GM19328 (cell line): ENCODE results near the gene MSGN1.
A peak's percentile ranks its signal among the peaks of the same experiment; 100 is the strongest.
"Not testable (repeated sequence)": the region's sequence is repeated elsewhere in the genome, so short reads cannot be mapped to it uniquely, and the experiment has no call there.

ENCODE experiments used
- ATAC-seq: cut with Tn5 transposase; IDR thresholded peaks from one replicate; pipeline ENCODE4 v1.9.1; 2021; ENCODE audit warnings: mild to moderate bottlenecking, moderate library complexity; ENCODE audit not compliant: unreplicated experiment

The MSGN1 gene

GRCh38 chr2:17805166-17805565, 11.1 kb upstream of the MSGN1 start:
- ATAC-seq = peak; percentile 31

GRCh38 chr2:17805717-17806363, 10.4 kb upstream of the MSGN1 start:
- no peak for ATAC-seq

- peak; percentile 40 for ATAC-seq
Observed at GRCh38 chr2:17813010-17813741, 3.1 kb upstream of the MSGN1 start.

GRCh38 chr2:17813742-17814473, 2.4 kb upstream of the MSGN1 start:
- peak; percentile 88 for ATAC-seq

GRCh38 chr2:17814601-17815000, 1.7 kb upstream of the MSGN1 start:
- ATAC-seq = no peak

GRCh38 chr2:17815468-17816184, 634 bp upstream of the MSGN1 start:
- ATAC-seq = no peak

GRCh38 chr2:17818235-17818815, 2.1 kb downstream of the MSGN1 start:
- ATAC-seq = no peak

GRCh38 chr2:17821080-17821479, 4.8 kb downstream of the MSGN1 start:
- ATAC-seq = no peak

GRCh38 chr2:17821535-17822444, 5.5 kb downstream of the MSGN1 start:
- ATAC-seq = peak; percentile 57

GRCh38 chr2:17822445-17823117, 6.3 kb downstream of the MSGN1 start:
- peak; percentile 47 for ATAC-seq

GRCh38 chr2:17823646-17824045, 7.4 kb downstream of the MSGN1 start:
- ATAC-seq = not testable (repeated sequence)

- ATAC-seq = no peak
Observed at GRCh38 chr2:17827316-17827715, 11.1 kb downstream of the MSGN1 start.

- no peak for ATAC-seq
Observed at GRCh38 chr2:17827785-17828184, 11.5 kb downstream of the MSGN1 start.

GRCh38 chr2:17830053-17831034, 14.1 kb downstream of the MSGN1 start:
- ATAC-seq = peak; percentile 79

- ATAC-seq = no peak
Observed at GRCh38 chr2:17835516-17835915, 19.3 kb downstream of the MSGN1 start.

GRCh38 chr2:17839959-17840358, 23.7 kb downstream of the MSGN1 start:
- ATAC-seq = no peak

GRCh38 chr2:17843457-17843856, 27.2 kb downstream of the MSGN1 start:
- ATAC-seq = no peak

- ATAC-seq = no peak
Observed at GRCh38 chr2:17845806-17846205, 29.5 kb downstream of the MSGN1 start.
